GM19455 (cell line): ENCODE measurements around the gene NELL1.

ENCODE experiments used
- ATAC-seq: cut with Tn5 transposase; IDR thresholded peaks from one replicate; pipeline ENCODE4 v1.9.1; 2021; ENCODE audit not compliant: unreplicated experiment

The NELL1 gene

GRCh38 chr11:21545699-21546098, 876.3 kb downstream of the NELL1 start:
- no peak for ATAC-seq

GRCh38 chr11:21546703-21547102, 877.3 kb downstream of the NELL1 start:
- ATAC-seq: no peak

- ATAC-seq: no peak
Measured at GRCh38 chr11:21552911-21553310, 883.5 kb downstream of the NELL1 start.

GRCh38 chr11:21553795-21554194, 884.4 kb downstream of the NELL1 start:
- no peak for ATAC-seq

- ATAC-seq: no peak
Measured at GRCh38 chr11:21554284-21554683, 884.9 kb downstream of the NELL1 start.

GRCh38 chr11:21556926-21557325, 887.5 kb downstream of the NELL1 start:
- ATAC-seq: no peak

- no peak for ATAC-seq
Measured at GRCh38 chr11:21560466-21560975, 891.1 kb downstream of the NELL1 start.

- no peak for ATAC-seq
Measured at GRCh38 chr11:21561581-21561980, 892.2 kb downstream of the NELL1 start.

- no peak for ATAC-seq
Measured at GRCh38 chr11:21564095-21564494, 894.7 kb downstream of the NELL1 start.

GRCh38 chr11:21564833-21565682, 895.7 kb downstream of the NELL1 start:
- ATAC-seq: no peak

GRCh38 chr11:21566521-21567117, 897.2 kb downstream of the NELL1 start:
- no peak for ATAC-seq

- ATAC-seq: no peak
Measured at GRCh38 chr11:21567645-21568290, 898.4 kb downstream of the NELL1 start.

GRCh38 chr11:21572210-21572609, 902.8 kb downstream of the NELL1 start:
- no peak for ATAC-seq

- no peak for ATAC-seq
Measured at GRCh38 chr11:21582791-21583190, 913.4 kb downstream of the NELL1 start.

- no peak for ATAC-seq
Measured at GRCh38 chr11:21588754-21589153, 919.4 kb downstream of the NELL1 start.

- no peak for ATAC-seq
Measured at GRCh38 chr11:21602699-21603098, 933.3 kb downstream of the NELL1 start.

- ATAC-seq: no peak
Measured at GRCh38 chr11:21603886-21604285, 934.5 kb downstream of the NELL1 start.

- ATAC-seq: no peak
Measured at GRCh38 chr11:21604564-21604963, 935.2 kb downstream of the NELL1 start.

GRCh38 chr11:21612326-21612725, 942.9 kb downstream of the NELL1 start:
- no peak for ATAC-seq

GRCh38 chr11:21614961-21615360, 945.6 kb downstream of the NELL1 start:
- no peak for ATAC-seq

- ATAC-seq: no peak
Measured at GRCh38 chr11:21615955-21616371, 946.6 kb downstream of the NELL1 start.

- no peak for ATAC-seq
Measured at GRCh38 chr11:21622566-21622965, 953.2 kb downstream of the NELL1 start.
